ENCODE results near the gene RUNX3. TPM values are rescaled to one million over a fixed set of nuclear protein-coding genes. Genes with fewer than 3 reads are reported as not detected.

Gene RUNX3
- total RNA-seq, 1 experiment from 2014 or later: 3.7 TPM

DNA sequence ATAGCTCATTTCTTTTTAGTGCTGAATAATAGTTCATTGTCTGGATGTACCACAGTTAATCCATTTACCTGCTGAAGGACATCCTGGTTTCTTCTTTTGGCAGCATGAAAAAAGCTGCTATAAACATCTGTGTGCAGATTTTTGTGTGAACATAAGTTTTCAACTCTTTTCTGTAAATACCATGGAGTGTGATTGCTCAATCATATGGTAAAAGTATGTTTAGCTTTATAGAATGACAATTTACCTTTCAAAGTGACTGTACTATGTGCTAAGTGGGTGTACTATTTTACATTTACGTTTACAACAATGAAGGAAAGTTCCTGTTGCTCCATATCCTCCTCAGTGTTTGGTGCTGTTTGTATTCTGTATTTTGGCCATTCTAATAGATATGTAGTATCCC lies 49.0 kb downstream of the RUNX3 start:
- Histone ChIP-seq H2AFZ (ENCODE audit: low read length) (no peak overlapping the region), H3K9me2 (replicated peaks; ENCODE audit: low read length) (no peaks in the 10 kb centered on the region), H3K36me3 (ENCODE audit: low read depth, low read length) (no peaks in the 10 kb centered on the region), H3F3A (ENCODE audit: low read length, unreplicated experiment) (no peaks in the 10 kb centered on the region), H3K9ac (ENCODE audit: low read length) (no peak overlapping the region), H3K4me1 (ENCODE audit: insufficient read depth, low read length) (peaks cover 7% of the 10 kb centered on the region), H3K27me3 (ENCODE audit: low read length) (peaks cover 5% of the 10 kb centered on the region; the same call in 1 of the 2 replicates), H3K79me2 (ENCODE audit: low read length) (no peaks in the 10 kb centered on the region), H3K27ac (ENCODE audit: low read length) (no peak overlapping the region), H3K9me3 (ENCODE audit: low read length) (no peaks in the 10 kb centered on the region), H4K20me1 (ENCODE audit: low read length) (no peaks in the 10 kb centered on the region), H3K4me2 (ENCODE audit: low read length) (no peak overlapping the region), H3K4me3 (ENCODE audit: low read length) (no peak overlapping the region)
- no peak for DNase-seq
- TF ChIP-seq EZH2 (IDR thresholded peaks at IDR 0.05; ENCODE audit: low read length, unreplicated experiment) (no peak), EZH2phosphoT487 (IDR thresholded peaks at IDR 0.05; ENCODE audit: borderline replicate concordance, low read length) (no peak)
- TF ChIP-seq, protein P1, sequence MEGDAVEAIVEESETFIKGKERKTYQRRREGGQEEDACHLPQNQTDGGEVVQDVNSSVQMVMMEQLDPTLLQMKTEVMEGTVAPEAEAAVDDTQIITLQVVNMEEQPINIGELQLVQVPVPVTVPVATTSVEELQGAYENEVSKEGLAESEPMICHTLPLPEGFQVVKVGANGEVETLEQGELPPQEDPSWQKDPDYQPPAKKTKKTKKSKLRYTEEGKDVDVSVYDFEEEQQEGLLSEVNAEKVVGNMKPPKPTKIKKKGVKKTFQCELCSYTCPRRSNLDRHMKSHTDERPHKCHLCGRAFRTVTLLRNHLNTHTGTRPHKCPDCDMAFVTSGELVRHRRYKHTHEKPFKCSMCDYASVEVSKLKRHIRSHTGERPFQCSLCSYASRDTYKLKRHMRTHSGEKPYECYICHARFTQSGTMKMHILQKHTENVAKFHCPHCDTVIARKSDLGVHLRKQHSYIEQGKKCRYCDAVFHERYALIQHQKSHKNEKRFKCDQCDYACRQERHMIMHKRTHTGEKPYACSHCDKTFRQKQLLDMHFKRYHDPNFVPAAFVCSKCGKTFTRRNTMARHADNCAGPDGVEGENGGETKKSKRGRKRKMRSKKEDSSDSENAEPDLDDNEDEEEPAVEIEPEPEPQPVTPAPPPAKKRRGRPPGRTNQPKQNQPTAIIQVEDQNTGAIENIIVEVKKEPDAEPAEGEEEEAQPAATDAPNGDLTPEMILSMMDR (conservative IDR thresholded peaks at IDR 0.05; ENCODE audit: low read depth, low read length): no peak
- no TSS peak for BruUV-seq (replicated peaks)
- POLR2A ChIA-PET (ENCODE audit: unreplicated experiment): no interaction called here
- no peak for ATAC-seq
- CTCF ChIA-PET: no interaction called here
- intact Hi-C loops (cut with micrococcal nuclease): no loop called here

DNA sequence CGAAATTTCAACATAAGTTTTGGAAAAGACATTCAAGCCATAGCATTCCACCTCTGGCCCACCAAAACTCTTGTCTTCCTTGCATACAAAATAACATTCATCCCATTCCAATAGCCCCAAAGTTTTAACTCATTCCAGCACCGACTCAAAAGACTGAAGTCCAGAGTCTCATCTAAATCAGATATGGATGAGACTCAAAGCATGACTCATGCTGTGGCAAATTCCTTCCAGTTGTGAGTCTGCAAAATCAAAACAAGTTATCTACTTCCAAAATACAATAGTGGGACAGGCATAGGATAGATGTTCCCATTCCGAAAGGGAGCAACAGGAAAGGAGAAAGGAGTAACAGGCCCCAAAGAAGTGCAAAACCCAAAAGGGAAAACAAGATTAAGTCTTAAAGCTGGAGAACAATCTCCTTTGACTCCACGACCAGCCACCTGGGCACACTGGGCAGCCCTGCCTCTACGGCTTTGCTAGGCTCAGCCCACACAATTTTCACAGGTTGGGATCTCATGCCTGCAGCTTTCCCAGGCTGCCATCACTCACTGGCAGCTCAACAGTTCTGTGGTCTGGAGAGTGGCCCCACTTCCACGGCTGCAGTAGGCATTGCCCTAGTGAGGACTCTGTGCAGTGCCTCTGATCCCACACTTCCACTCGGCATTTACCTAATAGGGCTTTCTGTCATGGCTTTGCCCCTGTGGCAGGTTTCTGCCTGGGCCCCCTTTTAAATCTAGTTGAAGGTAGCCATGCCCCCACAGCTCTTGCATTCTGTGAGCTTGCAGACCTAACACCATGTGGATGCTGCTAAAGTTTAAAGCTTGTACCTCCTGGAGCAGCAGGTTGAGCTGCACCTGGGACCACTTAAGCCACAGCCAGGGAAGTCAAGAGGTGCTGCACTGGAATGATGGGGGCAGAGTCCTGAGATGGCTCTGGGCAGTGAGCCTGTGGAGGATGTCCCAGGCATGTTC lies 51.0 kb downstream of the RUNX3 start:
- no peaks in the 10 kb centered on the region for H4K20me1 ChIP-seq (ENCODE audit: low read length)
- TF ChIP-seq, protein P1 (conservative IDR thresholded peaks at IDR 0.05; ENCODE audit: low read depth, low read length): no peak
- TF ChIP-seq EZH2 (IDR thresholded peaks at IDR 0.05; ENCODE audit: low read length, unreplicated experiment) (no peak), EZH2phosphoT487 (IDR thresholded peaks at IDR 0.05; ENCODE audit: borderline replicate concordance, low read length) (no peak)
- POLR2A ChIA-PET (ENCODE audit: unreplicated experiment): no interaction called here
- H3K9me2 ChIP-seq (replicated peaks; ENCODE audit: low read length): no peaks in the 10 kb centered on the region
- H3K9ac ChIP-seq (ENCODE audit: low read length): no peak overlapping the region
- BruUV-seq (replicated peaks): no TSS peak
- intact Hi-C loops (cut with micrococcal nuclease): no loop called here
- H3K4me2 ChIP-seq (ENCODE audit: low read length): no peak overlapping the region
- H3K4me1 ChIP-seq (ENCODE audit: insufficient read depth, low read length): peaks cover 7% of the 10 kb centered on the region
- CTCF ChIA-PET: no interaction called here
- no peak overlapping the region for H2AFZ ChIP-seq (ENCODE audit: low read length)
- ATAC-seq (no peak), DNase-seq (peak; percentile 49)
- H3K27ac ChIP-seq (ENCODE audit: low read length): no peak overlapping the region
- no peaks in the 10 kb centered on the region for H3F3A ChIP-seq (ENCODE audit: low read length, unreplicated experiment)
- H3K9me3 ChIP-seq (ENCODE audit: low read length): no peaks in the 10 kb centered on the region
- H3K4me3 ChIP-seq (ENCODE audit: low read length): no peak overlapping the region
- peaks cover 3% of the 10 kb centered on the region; the same call in 1 of the 2 replicates for H3K27me3 ChIP-seq (ENCODE audit: low read length)
- H3K36me3 ChIP-seq (ENCODE audit: low read depth, low read length): no peaks in the 10 kb centered on the region
- H3K79me2 ChIP-seq (ENCODE audit: low read length): no peaks in the 10 kb centered on the region

DNA sequence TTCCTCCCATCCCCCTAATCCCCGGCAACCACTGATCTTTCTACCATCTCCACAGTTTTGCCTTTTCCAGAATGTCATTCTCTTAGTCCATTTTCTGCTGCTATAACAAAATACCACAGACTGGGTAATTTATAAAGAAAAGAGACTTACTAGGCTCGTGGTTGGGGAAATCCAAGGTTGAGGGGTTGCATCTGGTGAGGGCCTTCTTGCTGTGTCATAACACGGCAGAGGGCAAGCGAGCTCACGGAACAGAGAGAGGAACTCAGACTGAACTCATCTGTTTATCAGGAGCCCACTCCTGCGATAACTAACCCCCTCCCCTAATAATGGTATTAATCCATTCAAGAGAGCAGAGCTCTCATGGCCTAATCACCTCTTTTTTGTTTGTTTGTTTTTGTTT lies 52.0 kb downstream of the RUNX3 start:
- Histone ChIP-seq H3K4me1 (ENCODE audit: insufficient read depth, low read length) (peaks cover 7% of the 10 kb centered on the region), H3K79me2 (ENCODE audit: low read length) (no peaks in the 10 kb centered on the region), H3K9ac (ENCODE audit: low read length) (no peak overlapping the region), H3K36me3 (ENCODE audit: low read depth, low read length) (no peaks in the 10 kb centered on the region), H3K27me3 (ENCODE audit: low read length) (no peaks in the 10 kb centered on the region), H2AFZ (ENCODE audit: low read length) (no peak overlapping the region), H3K27ac (ENCODE audit: low read length) (no peak overlapping the region), H3K9me2 (replicated peaks; ENCODE audit: low read length) (no peaks in the 10 kb centered on the region), H3F3A (ENCODE audit: low read length, unreplicated experiment) (no peaks in the 10 kb centered on the region), H3K9me3 (ENCODE audit: low read length) (no peaks in the 10 kb centered on the region), H3K4me3 (ENCODE audit: low read length) (no peak overlapping the region), H4K20me1 (ENCODE audit: low read length) (no peaks in the 10 kb centered on the region), H3K4me2 (ENCODE audit: low read length) (no peak overlapping the region)
- TF ChIP-seq EZH2 (IDR thresholded peaks at IDR 0.05; ENCODE audit: low read length, unreplicated experiment) (no peak), EZH2phosphoT487 (IDR thresholded peaks at IDR 0.05; ENCODE audit: borderline replicate concordance, low read length) (no peak)
- TF ChIP-seq, protein P1 (conservative IDR thresholded peaks at IDR 0.05; ENCODE audit: low read depth, low read length): no peak
- no TSS peak for BruUV-seq (replicated peaks)
- POLR2A ChIA-PET (ENCODE audit: unreplicated experiment): no interaction called here
- intact Hi-C loops (cut with micrococcal nuclease): no loop called here
- ATAC-seq (no peak), DNase-seq (no peak)
- CTCF ChIA-PET: no interaction called here
